HepG2 (cell line): Measurements from ENCODE around the gene TRERF1. TPM values are rescaled to one million over a fixed set of nuclear protein-coding genes. Genes with fewer than 3 reads are reported as not detected.

Source experiments
- ATAC-seq: fragments of 200-7000 bp; cut with Tn5 transposase; 3 replicates; pipeline ENCODE4 v1.9.1; 2020; ENCODE audit warnings: mild to moderate bottlenecking, moderate library complexity
- BruUV-seq: library from RNA; stranded (reverse); fragments of 400-500 nt; replicated peaks from 2 replicates; lab custom pipeline; 2021; lab: Mats Ljungman, UMichigan
- CTCF ChIA-PET: fragments of 300-600 bp; formaldehyde crosslinking; extraction: SDS; loops from one replicate; lab custom pipeline; 2021; ENCODE audit warnings: low total read pairs, inconsistent platforms, low intra/inter-chr PET ratio; lab: Yijun Ruan, JAX
- POLR2A ChIA-PET: fragments of 350-600 bp; sonication (Branson Sonifier 250); formaldehyde crosslinking; loops from one replicate; lab custom pipeline; 2020; ENCODE audit warnings: antibody characterized with exemption, inconsistent platforms; lab: Yijun Ruan, JAX
- DNase-seq: peaks from one replicate; pipeline ENCODE4 v3.0.0-alpha.2; 2015; ENCODE audit warnings: low spot score
- FAIRE-seq: peaks from 3 replicates; lab custom pipeline; 2011; peaks lifted over from hg19 to GRCh38; lab: Jason Lieb, UNC
- H2AFZ ChIP-seq: one replicate; pipeline ENCODE4 v1.6.1; 2011; ENCODE audit warnings: low read length, inconsistent platforms
- H3K27ac ChIP-seq: fragments of 300-600 bp; 3 replicates; pipeline ENCODE4 v1.8.0; 2011; ENCODE audit warnings: mixed run types, mild to moderate bottlenecking, mixed read lengths, low read length, inconsistent platforms; ENCODE audit not compliant: insufficient read depth; ENCODE audit errors: extremely low read length
- H3K27me3 ChIP-seq, 2 experiments: fragments of 200-600 bp in 1 of 2; 2 replicates in 1 of 2; 3 replicates in 1 of 2; pipeline versions ENCODE4 v1.6.0 to v1.8.0; 2011; ENCODE audit warnings: low read length in 2 of 2, mild to moderate bottlenecking in 2 of 2, moderate library complexity in 2 of 2, inconsistent platforms in 1 of 2; ENCODE audit not compliant: insufficient read depth in 2 of 2, control insufficient read depth in 1 of 2
- H3K36me3 ChIP-seq, 2 experiments: fragments of 200-600 bp in 1 of 2; replicated peaks in 1 of 2; 2 replicates in 1 of 2; 3 replicates in 1 of 2; pipeline versions ENCODE4 v1.5.1 to v1.8.0; 2011; ENCODE audit warnings: low read length in 2 of 2, inconsistent platforms in 1 of 2; ENCODE audit not compliant: insufficient read depth in 2 of 2, control insufficient read depth in 1 of 2
- H3K4me1 ChIP-seq: 2 replicates; pipeline ENCODE4 v1.5.1; 2012; ENCODE audit warnings: low read length, inconsistent platforms; ENCODE audit not compliant: insufficient read depth
- H3K4me2 ChIP-seq: 2 replicates; pipeline ENCODE4 v1.6.0; 2011; ENCODE audit warnings: low read depth, low read length, inconsistent platforms
- H3K4me3 ChIP-seq, 3 experiments: fragments of 200-600 bp in 1 of 3; sonication (generic), shearing (Covaris generic) in 1 of 3; replicated peaks in 1 of 3; 2 replicates each; pipeline ENCODE4 v1.5.1; 2011 to 2016; ENCODE audit warnings: low read length in 3 of 3, inconsistent platforms in 2 of 3, low read depth in 2 of 3, mild to moderate bottlenecking in 2 of 3, control low read depth in 1 of 3, mixed read lengths in 1 of 3; ENCODE audit not compliant: insufficient read depth in 1 of 3
- H3K79me2 ChIP-seq: one replicate; pipeline ENCODE4 v1.6.1; 2011; ENCODE audit warnings: low read length, inconsistent platforms; ENCODE audit not compliant: insufficient read depth
- H3K9ac ChIP-seq: 2 replicates; pipeline ENCODE4 v1.6.0; 2011; ENCODE audit warnings: mild to moderate bottlenecking, low read depth, low read length, inconsistent platforms; ENCODE audit not compliant: insufficient read depth
- H3K9me3 ChIP-seq: 2 replicates; pipeline ENCODE4 v1.5.1; 2012; ENCODE audit warnings: mild to moderate bottlenecking, low read length
- H4K20me1 ChIP-seq: 2 replicates; pipeline ENCODE4 v1.6.0; 2011; ENCODE audit warnings: inconsistent platforms, mild to moderate bottlenecking, low read length, moderate library complexity; ENCODE audit not compliant: insufficient read depth
- AGO2 ChIP-seq: fragments of 200-400 bp; formaldehyde crosslinking; optimal IDR thresholded peaks from 2 replicates; pipeline ENCODE3; 2017; ENCODE audit warnings: mild to moderate bottlenecking, low read depth, low read length, moderate library complexity
- BORCS8-MEF2B ChIP-seq: sonication (generic); formaldehyde crosslinking; IDR thresholded peaks from 2 replicates; pipeline ENCODE4 v1.8.0; 2022; ENCODE audit warnings: mild to moderate bottlenecking, missing genetic modification reagents
- CC2D1A ChIP-seq: sonication (generic); formaldehyde crosslinking; IDR thresholded peaks from 2 replicates; pipeline ENCODE4 v1.8.1; 2023; ENCODE audit warnings: mild to moderate bottlenecking, missing genetic modification reagents
- CEBPB ChIP-seq: IDR thresholded peaks from 2 replicates; pipeline ENCODE4 v1.6.1; 2011; ENCODE audit warnings: low read depth, low read length, improper control_type of control experiment, borderline replicate concordance
- CEBPG ChIP-seq: IDR thresholded peaks from 2 replicates; pipeline ENCODE4 v1.6.1; 2016
- CENPX ChIP-seq: sonication (generic); formaldehyde crosslinking; IDR thresholded peaks from 2 replicates; pipeline ENCODE4 v1.9.0; 2021; ENCODE audit warnings: mild to moderate bottlenecking, missing genetic modification reagents, moderate library complexity
- FOXO1 ChIP-seq: sonication (generic); formaldehyde crosslinking; IDR thresholded peaks from 2 replicates; pipeline ENCODE4 v1.4.0; 2020; ENCODE audit warnings: missing genetic modification reagents
- IKZF5 ChIP-seq: IDR thresholded peaks from 2 replicates; pipeline ENCODE4 v1.6.1; 2018; ENCODE audit warnings: missing genetic modification reagents, mild to moderate bottlenecking, missing compliant biosample characterization
- JUND ChIP-seq: sonication (generic); formaldehyde crosslinking; IDR thresholded peaks from 2 replicates; pipeline ENCODE4 v1.8.0; 2022; ENCODE audit warnings: mild to moderate bottlenecking, missing genetic modification reagents
- SRSF1 ChIP-seq: fragments of 200-400 bp; formaldehyde crosslinking; optimal IDR thresholded peaks from 2 replicates; pipeline ENCODE3; 2017; ENCODE audit warnings: mild to moderate bottlenecking, low read depth, low read length, moderate library complexity
- TSC22D2 ChIP-seq: sonication (generic); formaldehyde crosslinking; IDR thresholded peaks from 2 replicates; pipeline ENCODE4 v1.5.1; 2020; ENCODE audit warnings: missing genetic modification reagents, mild to moderate bottlenecking, borderline replicate concordance
- ZBTB8A ChIP-seq: sonication (generic); formaldehyde crosslinking; IDR thresholded peaks from 2 replicates; pipeline ENCODE4 v1.4.0; 2020; ENCODE audit warnings: mild to moderate bottlenecking, low read depth, missing genetic modification reagents, borderline replicate concordance
- ZFP91 ChIP-seq: sonication (generic); formaldehyde crosslinking; IDR thresholded peaks from 2 replicates; pipeline ENCODE4 v1.9.0; 2022; ENCODE audit warnings: missing genetic modification reagents, mild to moderate bottlenecking, borderline replicate concordance
- WGBS: methylation state at CpG from one replicate; pipeline ENCODE4 v1.1.6; 2017; ENCODE audit warnings: low lambda C conversion rate; 5-methylcytosine and 5-hydroxymethylcytosine counted together
- in situ Hi-C: cut with HindIII; loops from 2 replicates; pipeline ENCODE4 v1.10.0; 2017; ENCODE audit warnings: low pct_unique_long_range_greater_than_20kb; ENCODE audit not compliant: extremely low pct_ligation_motif_present
- intact Hi-C: fragments of 100-400 bp; cut with micrococcal nuclease; formaldehyde crosslinking; loops from one replicate; pipeline ENCODE4 v1.10.0; 2022; ENCODE audit not compliant: unreplicated experiment
- polyA plus RNA-seq, 8 experiments: library from polyadenylated mRNA; depleted of rRNA in 3 of 8; stranded (reverse) in 7 of 8; unstranded in 1 of 8; fragments of >200 nt; fragmentation: Illumina TruSeq in 4 of 8; extraction: Trizol in 4 of 8; gene quantifications; 2 replicates each; pipeline versions ENCODE4 v1.2.1 to v1.2.3, GENCODE V29; 2011 to 2016; ENCODE audit warnings: low read depth in 4 of 8, missing spikeins in 1 of 8, mixed read lengths in 1 of 8; ENCODE audit not compliant: insufficient read depth in 1 of 8
- total RNA-seq, 5 experiments: library from RNA; depleted of rRNA; stranded (reverse); fragments of >200 nt; fragmentation: Illumina TruSeq; extraction: Trizol; gene quantifications; 2 replicates each; pipeline ENCODE4 v1.2.3, GENCODE V29; 2016; ENCODE audit warnings: low read depth in 1 of 5

The TRERF1 gene
- total and polyA plus RNA-seq, 2 of the 13 experiments (the other 11 are each of a cell fraction or from before 2014, with no cell fraction given): 0.02 TPM; not detected in 1

- Histone ChIP-seq H3K27me3 (peaks cover 2 to 31% of the 10 kb centered on the region in 2 experiments; a peak in 3 of 5 replicates), H3K4me1 (no peaks in the 10 kb centered on the region)
- 32% methylated on average over 2 of the region's 2 CpGs for WGBS
- intact Hi-C loops: no loop called here
- POLR2A ChIA-PET: no interaction called here
- TF ChIP-seq JUND (CRISPR knock-in tag) (no peak), CEBPG (CRISPR knock-in tag) (0 out of 2 replicates have a peak, but pooled peaks have one; percentile 11), CEBPB (0 out of 2 replicates have a peak, but pooled peaks have one; percentile 43)
- TF ChIP-seq, all 625 proteins: peak for 2
- no TSS peak for BruUV-seq
- no peak overlapping the region for H2AFZ ChIP-seq
- no peak overlapping the region for H3K4me2 ChIP-seq
- ATAC-seq: no peak
- no peaks in the 10 kb centered on the region for H3K79me2 ChIP-seq
- H3K36me3 ChIP-seq: no peaks in the 10 kb centered on the region
- FAIRE-seq: no peak
- H3K9me3 ChIP-seq: no peaks in the 10 kb centered on the region
- in situ Hi-C loops: no loop called here
- CTCF ChIA-PET: no interaction called here
- H3K4me3 ChIP-seq: no peak overlapping the region
- H4K20me1 ChIP-seq: no peaks in the 10 kb centered on the region
- no peak overlapping the region for H3K27ac ChIP-seq
- H3K9ac ChIP-seq: no peak overlapping the region
- no peak for DNase-seq
These were observed 82.2 kb downstream of the TRERF1 start for GRCh38 chr6:42369568-42369967.

GRCh38 chr6:42368181-42368580 is 83.5 kb downstream of the TRERF1 start:
- Histone ChIP-seq H3K4me3 (no peak overlapping the region), H3K27ac (no peak overlapping the region), H3K27me3 (peaks cover 2 to 28% of the 10 kb centered on the region in 2 experiments; a peak in 3 of 5 replicates), H3K79me2 (no peaks in the 10 kb centered on the region), H3K36me3 (no peaks in the 10 kb centered on the region), H3K4me1 (no peaks in the 10 kb centered on the region), H2AFZ (no peak overlapping the region), H3K9me3 (no peaks in the 10 kb centered on the region), H4K20me1 (no peaks in the 10 kb centered on the region), H3K4me2 (no peak overlapping the region), H3K9ac (no peak overlapping the region)
- intact Hi-C loops (no loop called here), in situ Hi-C loops (no loop called here)
- no peak for DNase-seq
- ChIA-PET POLR2A (no interaction called here), CTCF (no interaction called here)
- BruUV-seq: no TSS peak
- 56% methylated on average over 7 of the region's 7 CpGs for WGBS
- no peak for FAIRE-seq
- no peak for ATAC-seq
- TF ChIP-seq CENPX (CRISPR knock-in tag) (no peak), IKZF5 (CRISPR knock-in tag) (no peak), ZFP91 (CRISPR knock-in tag) (no peak), TSC22D2 (CRISPR knock-in tag) (no peak), BORCS8-MEF2B (CRISPR knock-in tag) (no peak), CC2D1A (CRISPR knock-in tag) (no peak), ZBTB8A (CRISPR knock-in tag) (no peak), FOXO1 (CRISPR knock-in tag) (no peak), SRSF1 (no peak), AGO2 (no peak)
